Gastroesophageal sphincter (tissue), 3 donors: ENCODE data around the gene CAD.

Source experiments
- CTCF ChIP-seq, 4 experiments: fragments of 200-600 bp in 2 of 4; fragments of 450-650 bp in 2 of 4; sonication (generic) in 1 of 4; IDR thresholded peaks; one replicate each; pipeline ENCODE4 v1.5.1; 2017 to 2019; ENCODE audit warnings: antibody characterized with exemption in 4 of 4, mild to moderate bottlenecking in 2 of 4, moderate library complexity in 2 of 4
- EP300 ChIP-seq: sonication (generic); formaldehyde crosslinking; IDR thresholded peaks from one replicate; pipeline ENCODE4 v1.6.1; 2017; ENCODE audit warnings: antibody characterized with exemption, mild to moderate bottlenecking
- POLR2A ChIP-seq, 2 donors: fragments of 450-650 bp; IDR thresholded peaks; one replicate each; pipeline ENCODE4 v1.6.1; 2017; ENCODE audit warnings: antibody characterized with exemption in 2 of 2, mild to moderate bottlenecking in 2 of 2, moderate library complexity in 1 of 2
- POLR2AphosphoS5 ChIP-seq: sonication (generic); formaldehyde crosslinking; IDR thresholded peaks from one replicate; pipeline ENCODE4 v1.6.1; 2017; ENCODE audit warnings: antibody characterized with exemption

GRCh38 chr2:27280826-27281225, 63.7 kb downstream of the CAD start:
- TF ChIP-seq CTCF (IDR thresholded peaks at IDR 0.05), result no peak
- TF ChIP-seq POLR2A (IDR thresholded peaks at IDR 0.05), result no peak
- TF ChIP-seq POLR2AphosphoS5, result no peak
- no peak for TF ChIP-seq EP300
